ENCODE results near the gene DOK4.

GRCh38 chr16:57482845-57483545, 3.3 kb downstream of the DOK4 start:
- TF ChIP-seq CTCF (IDR thresholded peaks at IDR 0.05 in 4 of 5, conservative IDR thresholded peaks at IDR 0.05 in 1 of 5): no peak
- TF ChIP-seq POLR2A (IDR thresholded peaks at IDR 0.05): no peak
